ACHN (cell line): Measurements from ENCODE around the gene POLR1E.
"Not testable (repeated sequence)": the region's sequence is repeated elsewhere in the genome, so short reads cannot be mapped to it uniquely, and the experiment has no call there.

Experiments used
- DNase-seq: peaks from one replicate; pipeline ENCODE4 v3.0.0-alpha.2; 2015
- in situ Hi-C: cut with HindIII; loops from 2 replicates; pipeline ENCODE4 v1.10.0; 2017; ENCODE audit warnings: low sequenced_read_pairs, low pct_ligation_motif_present, low pct_unique_long_range_greater_than_20kb

The POLR1E gene

DNA sequence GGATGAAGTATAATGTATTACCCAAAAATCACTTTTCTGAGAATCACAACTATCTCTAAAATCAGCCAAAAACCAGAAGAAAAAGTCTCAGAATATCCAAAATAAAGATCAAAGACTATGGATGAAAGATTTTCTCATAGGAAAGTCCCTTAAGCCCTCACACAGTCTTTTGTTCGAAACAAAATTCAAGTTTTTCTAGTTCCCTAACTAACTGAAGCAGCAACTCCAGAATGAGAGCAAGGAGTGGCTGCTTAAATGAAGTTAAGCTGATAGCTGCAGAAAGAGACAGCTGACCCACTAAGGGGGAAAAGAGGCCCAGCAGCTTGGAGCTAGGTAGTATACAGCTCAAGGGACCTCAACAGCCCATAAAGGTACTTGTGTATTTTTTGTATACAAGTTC is 28.9 kb upstream of the POLR1E start:
- DNase-seq = no peak
- in situ Hi-C loops = no loop called here

DNA sequence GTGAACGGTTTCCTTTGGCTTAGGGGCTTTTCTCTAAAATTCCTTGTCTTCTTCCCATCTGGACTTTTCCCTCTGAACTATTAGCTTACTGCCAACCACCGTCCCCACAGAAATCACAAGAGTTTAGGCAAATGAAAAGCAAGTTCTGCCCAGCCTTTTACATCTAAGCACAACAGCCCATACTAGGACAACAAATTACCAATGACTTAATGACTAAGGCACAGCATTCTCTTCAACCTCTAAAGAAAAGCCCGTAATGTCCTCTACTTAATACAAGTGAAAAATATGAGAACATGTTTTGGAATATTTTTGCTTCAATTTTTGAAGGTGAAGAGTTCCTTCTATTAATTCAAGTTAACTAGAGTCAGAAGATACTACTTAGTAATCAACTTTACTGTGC is 21.7 kb upstream of the POLR1E start:
- in situ Hi-C loops = no loop called here

DNA sequence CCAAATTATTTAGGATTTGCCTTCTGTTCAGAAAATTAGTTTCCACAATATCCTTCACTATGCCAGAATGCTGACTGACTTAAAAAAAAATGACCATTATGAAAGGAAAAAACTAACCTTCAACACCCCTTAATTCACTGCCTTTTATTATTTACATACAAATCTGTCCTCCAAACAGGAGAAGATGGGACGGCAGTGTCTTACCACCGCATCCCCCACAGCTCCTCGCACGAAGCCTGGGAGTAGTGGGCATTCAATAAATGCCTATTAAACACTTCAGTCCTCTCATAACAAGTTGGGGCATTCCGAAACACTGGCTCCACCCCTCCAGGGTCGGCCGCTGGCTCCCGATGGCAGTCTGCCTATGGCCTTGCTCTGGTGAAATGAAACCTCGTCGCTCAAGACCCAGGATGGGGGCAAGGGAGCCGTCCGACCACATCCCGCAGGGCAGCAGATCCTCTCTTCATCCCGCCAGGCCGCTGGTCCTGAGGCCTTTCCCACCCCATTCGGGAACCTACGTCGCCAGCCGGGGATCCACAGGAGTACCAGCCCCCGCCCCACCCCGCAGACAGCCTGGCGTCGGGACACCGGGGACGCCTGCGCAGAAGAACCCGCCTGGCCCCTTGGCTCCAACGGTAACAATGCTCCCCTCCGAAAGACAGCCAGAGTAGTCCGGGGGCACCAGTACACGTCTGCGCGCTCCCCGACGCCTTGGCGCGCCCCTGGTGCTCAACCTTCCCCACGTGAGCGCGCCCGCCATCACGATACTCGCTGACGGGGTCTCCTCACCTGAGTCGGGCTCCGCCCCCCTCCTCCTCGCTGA is 21.1 kb upstream of the POLR1E start:
- peak; percentile 76 for DNase-seq
- in situ Hi-C loops = no loop called here

More for the DNA sequence above, 21.7 kb upstream of the POLR1E start:
- DNase-seq = no peak

DNA sequence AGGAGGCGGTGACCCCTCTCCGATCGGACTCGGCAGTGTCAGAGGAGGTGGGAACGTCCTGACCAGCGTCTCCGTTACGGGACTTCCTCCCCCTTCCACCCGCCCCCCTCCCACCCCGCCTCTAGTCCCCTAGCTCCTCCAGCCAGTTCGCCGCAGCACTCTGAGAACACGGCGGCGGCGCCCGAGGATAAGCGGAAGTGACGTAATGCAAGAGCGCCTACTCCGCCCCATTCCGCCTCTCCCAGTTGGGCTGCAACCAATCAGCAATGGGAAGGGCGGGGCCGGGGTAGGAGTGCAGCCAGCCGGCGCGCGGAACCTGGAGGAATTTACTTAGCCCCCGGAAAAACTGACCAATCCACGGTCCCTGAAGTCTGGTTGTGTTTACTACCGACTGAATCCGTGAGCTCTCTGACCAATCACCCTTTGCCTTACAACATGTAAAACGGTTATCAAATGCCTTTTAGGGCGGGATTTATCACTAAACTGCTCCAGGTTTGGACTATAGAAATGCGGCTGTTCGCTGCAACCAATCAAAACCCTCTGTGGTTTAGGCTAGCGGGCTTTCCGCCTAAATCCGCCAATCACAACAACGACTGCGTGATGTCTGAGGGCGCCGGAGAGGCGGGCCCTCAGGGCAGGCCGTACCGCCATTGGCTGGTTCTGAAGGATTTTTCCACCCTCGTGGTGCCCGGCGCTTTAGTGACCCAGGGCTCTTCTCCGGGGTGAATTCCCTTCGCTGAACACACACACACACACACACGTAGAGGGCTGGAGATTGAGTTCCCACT is 20.3 kb upstream of the POLR1E start, which contains the start of gene ZBTB5:
Gene ZBTB5 (minus strand): TSS at position 202 of the 788 bp plus-strand sequence. CDS start 22,899 bp downstream, outside the sequence.
- peak; percentile 98 for DNase-seq
- in situ Hi-C loops = no loop called here

DNA sequence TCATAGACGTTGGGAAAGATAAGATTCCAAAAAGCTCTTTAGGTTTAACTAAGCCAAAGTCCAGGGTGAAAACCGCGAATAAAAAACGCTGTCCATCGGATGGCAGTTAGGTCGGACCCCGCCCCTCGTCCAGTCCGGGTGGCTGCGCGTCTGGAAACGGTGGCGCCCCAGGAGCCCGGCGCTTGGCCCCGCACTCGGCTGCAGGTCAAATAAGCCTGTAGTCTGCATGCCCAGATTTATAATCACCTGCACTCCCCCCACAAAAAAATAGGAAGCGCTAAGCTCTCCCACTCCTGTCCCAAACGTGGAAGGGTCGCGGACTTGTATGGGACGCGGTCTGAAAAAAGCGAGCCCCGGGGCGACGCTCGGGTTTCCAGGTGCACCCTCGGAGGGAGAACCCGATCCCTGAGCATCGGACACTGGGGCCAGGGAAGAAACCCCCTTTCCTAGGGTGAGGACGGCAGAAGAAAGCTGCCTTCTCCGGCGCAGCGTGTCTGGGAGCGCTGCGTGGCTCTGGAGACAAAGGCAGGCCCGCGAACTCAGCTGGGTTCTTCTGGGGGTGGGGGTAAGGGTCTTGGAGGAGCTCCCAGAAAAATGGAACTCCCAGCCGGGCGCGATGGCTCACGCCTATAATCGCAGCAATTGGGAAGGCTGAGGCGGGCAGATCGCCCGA is 19.6 kb upstream of the POLR1E start:
- in situ Hi-C loops = no loop called here
- peak; percentile 86 for DNase-seq

DNA sequence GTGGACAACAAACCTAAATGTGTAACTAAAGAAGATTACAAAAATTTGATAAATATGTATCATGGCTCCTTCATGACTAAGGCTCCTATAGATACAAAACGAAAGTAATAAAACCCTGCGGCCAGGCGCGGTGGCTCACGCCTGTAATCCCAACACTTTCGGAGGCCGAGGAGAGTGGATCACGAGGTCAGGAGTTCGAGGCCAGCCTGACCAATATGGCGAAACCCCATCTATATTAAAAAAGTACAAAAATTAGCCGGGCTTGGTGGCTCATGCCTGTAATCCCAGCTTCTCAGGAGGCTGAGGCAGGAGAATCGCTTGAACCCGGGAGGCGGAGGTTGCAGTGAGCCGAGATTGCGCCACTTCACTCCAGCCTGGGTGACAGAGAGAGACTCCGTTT is 18.2 kb upstream of the POLR1E start:
- in situ Hi-C loops, DNase-seq: not testable (repeated sequence)

DNA sequence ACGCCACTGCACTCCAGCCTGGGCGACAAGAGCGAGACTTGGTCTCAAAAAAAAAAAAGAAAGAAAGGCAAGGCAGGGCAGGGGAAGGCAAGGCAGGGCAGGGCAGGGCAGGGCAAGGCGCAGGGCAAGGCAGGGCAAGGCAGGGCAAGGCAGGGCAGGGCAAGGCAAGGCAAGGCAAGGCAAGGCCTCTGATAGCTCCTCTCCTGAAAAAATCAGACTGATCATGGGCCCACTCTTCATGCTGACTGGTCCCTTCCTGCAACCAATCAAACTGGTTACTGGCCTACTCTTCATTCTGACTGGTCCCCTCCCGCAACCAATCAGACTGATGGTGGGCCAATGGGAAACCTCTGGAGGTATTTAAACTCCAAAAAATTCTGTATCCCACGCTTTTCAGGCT is 17.1 kb upstream of the POLR1E start:
- in situ Hi-C loops = no loop called here
- DNase-seq = no peak

DNA sequence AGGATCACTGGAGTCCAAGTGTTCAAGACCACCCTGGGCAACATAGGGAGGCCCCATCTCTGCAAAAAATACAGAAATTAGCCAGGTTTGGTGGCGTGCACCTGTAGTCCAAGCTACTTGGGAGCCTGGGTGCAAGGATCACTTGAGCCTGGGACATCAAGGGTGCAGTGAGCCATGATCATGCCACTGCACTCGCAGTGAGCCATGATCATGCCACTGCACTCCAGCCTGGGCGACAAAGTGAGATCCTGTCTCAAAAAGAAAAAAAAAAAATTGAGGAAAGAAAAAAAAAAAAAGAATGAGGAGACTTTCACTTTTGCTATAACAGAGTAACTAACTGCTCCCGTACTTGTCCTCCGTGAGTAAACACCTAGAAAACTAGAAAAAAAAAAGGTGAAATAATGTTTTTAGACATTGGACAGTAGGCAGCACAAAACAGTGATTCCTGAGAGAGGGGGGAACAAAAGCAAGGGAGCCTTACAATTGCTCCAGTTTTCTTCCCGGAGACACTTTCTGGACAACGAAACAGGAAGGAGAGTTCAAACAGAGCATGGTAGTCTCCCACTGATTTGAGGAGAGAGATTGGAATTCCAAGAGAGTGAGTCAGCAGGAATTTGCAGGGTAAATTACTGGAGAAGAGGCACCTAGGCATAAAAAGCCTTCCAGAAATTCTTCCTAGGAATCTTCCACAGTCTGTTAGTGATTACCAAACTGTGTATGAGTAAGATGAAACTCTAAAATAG is 13.6 kb upstream of the POLR1E start:
- peak; percentile 98 for DNase-seq

DNA sequence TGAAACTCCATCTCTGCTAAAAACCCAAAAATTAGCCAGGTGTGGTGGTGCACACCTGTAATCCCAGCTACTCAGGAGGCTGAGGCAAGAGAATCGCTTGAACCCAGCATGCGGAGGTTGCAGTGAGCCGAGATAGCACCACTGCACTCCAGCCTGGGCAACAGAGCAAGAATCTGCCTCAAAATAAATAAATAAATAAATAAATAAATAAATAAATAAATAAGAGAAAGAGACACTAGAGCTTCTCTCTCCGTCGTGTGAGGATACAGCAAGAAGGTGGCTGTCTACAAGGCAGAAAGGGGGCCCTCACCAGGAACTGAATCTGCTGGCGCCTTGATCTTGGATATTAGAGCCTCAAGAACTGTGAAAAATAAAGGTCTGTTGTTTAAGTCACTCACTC is 11.8 kb upstream of the POLR1E start:
- in situ Hi-C loops, DNase-seq: not testable (repeated sequence)

More for the DNA sequence above, 13.6 kb upstream of the POLR1E start:
- in situ Hi-C loops = no loop called here

DNA sequence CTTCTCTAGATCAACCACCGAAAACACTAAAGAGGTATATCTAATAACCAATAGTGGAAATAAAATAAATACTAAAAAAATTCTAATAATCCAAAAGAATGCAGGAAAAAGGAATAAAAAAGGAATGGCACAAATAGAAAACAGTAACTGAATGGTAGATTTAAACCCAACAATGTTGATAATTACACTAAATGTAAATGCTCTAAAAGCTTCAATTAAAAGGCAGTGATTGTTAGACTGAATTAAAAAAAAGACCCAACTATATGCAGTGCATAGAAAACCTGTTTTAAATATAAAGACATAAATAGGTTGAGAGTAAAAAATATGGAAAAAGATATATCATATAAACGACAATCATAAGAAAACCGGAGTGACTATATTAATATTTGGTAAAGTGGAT is 11.3 kb upstream of the POLR1E start:
- in situ Hi-C loops = no loop called here
- no peak for DNase-seq

DNA sequence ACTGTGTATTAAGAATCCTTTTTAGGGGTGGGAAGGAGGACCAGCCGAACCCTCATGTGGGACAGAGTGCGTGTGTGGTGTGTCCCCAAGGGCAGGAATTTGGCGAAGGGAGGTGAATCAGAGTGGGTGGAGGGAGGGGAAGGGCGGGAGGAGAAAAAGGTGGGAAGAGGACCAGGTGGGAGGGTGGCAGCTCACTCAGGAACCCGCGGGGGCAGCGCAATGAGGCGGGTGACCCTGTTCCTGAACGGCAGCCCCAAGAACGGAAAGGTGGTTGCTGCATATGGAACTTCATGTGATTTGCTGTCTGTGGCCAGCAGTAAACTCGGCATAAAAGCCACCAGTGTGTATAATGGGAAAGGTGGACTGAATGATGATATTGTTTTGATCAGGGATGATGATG is 8.8 kb upstream of the POLR1E start:
- no peak for DNase-seq
- in situ Hi-C loops = no loop called here

DNA sequence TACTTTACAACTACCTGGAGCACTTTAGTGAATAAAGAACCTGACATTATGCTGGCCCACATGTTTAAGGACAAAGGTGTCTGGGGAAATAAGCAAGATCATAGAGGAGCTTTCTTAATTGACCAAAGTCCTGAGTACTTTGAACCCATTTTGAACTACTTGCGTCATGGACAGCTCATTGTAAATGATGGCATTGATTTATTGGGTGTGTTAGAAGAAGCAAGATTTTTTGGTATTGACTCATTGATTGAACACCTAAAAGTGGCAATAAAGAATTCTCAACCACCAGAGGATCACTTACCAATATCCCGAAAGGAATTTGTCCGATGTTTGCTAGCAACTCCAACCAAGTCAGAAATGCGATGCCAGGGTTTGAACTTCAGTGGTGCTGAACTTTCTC is 8.3 kb upstream of the POLR1E start:
- DNase-seq, in situ Hi-C loops: not testable (repeated sequence)

DNA sequence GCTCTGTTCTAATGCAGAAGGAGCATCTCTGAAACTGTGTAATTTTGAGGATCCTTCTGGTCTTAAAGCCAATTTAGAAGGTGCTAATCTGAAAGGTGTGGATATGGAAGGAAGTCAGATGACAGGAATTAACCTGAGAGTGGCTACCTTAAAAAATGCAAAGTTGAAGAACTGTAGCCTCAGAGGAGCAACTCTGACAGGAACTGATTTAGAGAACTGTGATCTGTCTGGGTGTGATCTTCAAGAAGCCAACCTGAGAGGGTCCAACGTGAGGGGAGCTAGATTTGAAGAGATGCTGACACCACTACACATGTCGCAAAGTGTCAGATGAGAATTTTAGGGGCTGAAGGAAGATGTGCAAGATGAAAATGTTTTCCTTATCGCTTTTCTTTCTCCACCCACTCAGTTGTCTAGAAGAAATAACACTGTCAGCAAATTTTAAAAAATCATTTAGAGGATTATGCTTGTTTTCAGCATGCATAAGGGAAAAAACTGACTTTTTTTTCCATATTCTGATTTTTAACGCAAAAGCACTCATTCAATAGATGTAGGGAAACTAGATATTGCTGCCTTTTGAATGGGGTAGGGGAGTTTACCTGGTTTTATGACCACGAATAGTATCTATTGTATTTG is 7.6 kb upstream of the POLR1E start:
- DNase-seq, in situ Hi-C loops: not testable (repeated sequence)

DNA sequence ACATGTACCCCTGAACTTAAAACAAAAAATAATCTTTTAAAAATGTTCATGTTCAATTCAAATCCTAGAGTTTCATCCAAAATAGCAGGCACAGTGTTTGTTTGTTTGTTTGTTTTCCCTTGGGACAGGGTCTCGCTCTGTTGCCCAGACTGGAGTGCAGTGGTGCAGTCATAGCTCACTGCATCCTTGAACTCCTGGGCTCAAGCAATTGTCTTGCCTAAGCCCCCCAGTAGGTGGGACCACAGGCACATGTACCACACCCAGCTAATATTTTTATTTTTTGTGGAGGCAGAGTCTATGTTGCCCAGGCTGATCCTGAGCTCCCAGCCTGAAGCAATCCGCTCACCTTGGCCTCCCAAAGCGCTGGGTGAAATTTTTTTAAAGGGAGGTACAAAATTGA is 5.0 kb upstream of the POLR1E start:
- no peak for DNase-seq
- in situ Hi-C loops = no loop called here

DNA sequence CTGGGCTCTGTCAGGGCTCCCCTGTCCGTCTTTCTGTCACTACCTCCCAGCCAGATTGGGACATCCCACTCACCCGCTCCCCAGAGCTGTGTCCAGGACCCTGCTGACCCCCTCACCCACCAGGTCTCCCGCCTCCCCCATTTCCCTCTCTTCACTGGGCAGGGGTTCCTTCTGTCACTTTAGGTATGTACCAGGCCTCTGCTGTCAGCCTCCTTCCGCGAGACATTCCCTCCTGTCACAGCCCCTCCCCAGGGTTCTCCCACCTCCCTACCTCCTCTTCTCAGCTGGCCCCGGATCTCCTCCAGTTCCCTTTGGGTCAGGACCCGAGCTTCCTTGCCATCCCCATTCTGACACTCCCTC is 488 bp downstream of the POLR1E start:
- in situ Hi-C loops = no loop called here
- DNase-seq = no peak

DNA sequence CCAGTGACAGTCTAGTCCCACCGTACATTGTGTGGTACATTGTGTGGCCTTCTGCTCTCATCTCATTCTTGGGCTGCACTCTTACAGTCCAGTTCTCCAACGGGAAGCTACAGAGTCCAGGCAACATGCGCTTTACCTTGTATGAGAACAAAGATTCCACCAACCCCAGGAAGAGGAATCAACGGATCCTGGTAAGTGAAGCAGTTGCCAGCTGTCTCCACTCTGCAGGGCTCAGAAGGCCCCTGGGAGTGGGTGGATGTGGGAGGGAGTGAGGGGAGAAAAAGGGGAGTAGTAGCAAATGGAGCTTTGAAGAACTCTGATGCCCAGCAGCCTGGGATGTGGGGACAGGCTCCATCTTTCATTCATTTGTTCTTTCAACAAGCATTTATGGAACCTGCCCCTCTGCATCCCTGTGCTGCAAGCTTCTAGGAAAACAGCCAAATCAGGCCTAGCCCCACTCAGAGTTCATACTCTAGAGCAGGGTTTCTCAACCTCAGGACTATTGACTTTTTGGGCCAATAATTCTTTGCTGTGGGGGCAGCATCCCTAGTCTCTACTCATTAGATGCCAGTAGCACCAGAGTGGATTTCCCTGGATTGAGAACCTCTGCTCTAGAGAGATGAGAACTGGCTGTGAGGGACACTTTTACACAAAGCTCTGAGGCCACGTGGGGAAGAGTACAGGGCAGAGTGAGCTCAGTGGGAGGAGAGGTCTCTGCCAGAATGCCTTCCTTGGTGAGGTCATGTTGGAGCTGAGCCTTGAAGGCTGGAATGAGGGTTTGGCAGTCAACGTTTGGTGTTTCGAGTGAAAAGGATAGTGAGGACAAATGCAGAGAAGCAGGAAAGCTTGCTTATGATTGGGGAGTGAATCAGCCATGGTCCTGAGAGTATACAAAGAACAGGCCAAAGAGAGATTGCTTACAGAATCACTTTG is 1.1 kb downstream of the POLR1E start:
- in situ Hi-C loops = no loop called here
- DNase-seq = no peak

DNA sequence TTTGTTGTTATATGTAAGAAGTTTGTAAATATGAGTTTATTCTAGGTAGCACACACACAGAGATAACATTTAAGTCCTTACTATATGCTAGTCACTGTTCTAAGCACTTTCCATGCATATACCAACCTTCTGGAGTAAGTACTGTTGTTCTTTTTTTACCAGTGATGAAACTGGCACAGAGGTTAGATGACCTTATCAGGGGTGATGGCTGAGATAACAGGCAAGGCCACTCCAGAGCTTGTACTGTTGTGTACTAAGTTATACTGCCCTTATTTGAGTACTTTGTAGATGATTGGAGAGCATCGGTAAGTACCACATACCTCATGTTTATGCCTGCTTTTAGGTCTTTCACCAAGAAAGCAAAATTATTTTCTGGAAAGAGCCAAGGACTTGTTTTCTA is 6.2 kb downstream of the POLR1E start:
- no peak for DNase-seq
- in situ Hi-C loops = no loop called here
